ENCODE results near the gene IFI35. TPM values are rescaled to one million over a fixed set of nuclear protein-coding genes. Genes with fewer than 3 reads are reported as not detected.
"Not testable (repeated sequence)": the region's sequence is repeated elsewhere in the genome, so short reads cannot be mapped to it uniquely, and the experiment has no call there.

The IFI35 gene
- total and polyA plus RNA-seq, 2 donors = 11.4 to 34.8 TPM

GRCh38 chr17:43039646-43040045 lies 33.1 kb downstream of the IFI35 start:
- no peaks in the 10 kb centered on the region for H3K4me1 ChIP-seq (ENCODE audit: insufficient read depth)
- H3K27ac ChIP-seq (ENCODE audit: low read depth) = no peak overlapping the region
- DNase-seq (ENCODE audit: extremely low spot score) = no peak
- H3K4me3 ChIP-seq (ENCODE audit: low read depth, low read length) = no peak overlapping the region
- WGBS = 94% methylated on average over 2 of the region's 2 CpGs
- H3K36me3 ChIP-seq (ENCODE audit: insufficient read depth) = no peaks in the 10 kb centered on the region

GRCh38 chr17:43040655-43041054 lies 34.1 kb downstream of the IFI35 start:
- 83% methylated on average over 2 of the region's 2 CpGs for WGBS
- no peak for DNase-seq (ENCODE audit: extremely low spot score)
- Histone ChIP-seq H3K4me3 (ENCODE audit: low read depth, low read length) (no peak overlapping the region), H3K36me3 (ENCODE audit: insufficient read depth) (no peaks in the 10 kb centered on the region), H3K27ac (ENCODE audit: low read depth) (no peak overlapping the region), H3K4me1 (ENCODE audit: insufficient read depth) (no peaks in the 10 kb centered on the region)

- no peak for DNase-seq (ENCODE audit: extremely low spot score)
- no peaks in the 10 kb centered on the region for H3K36me3 ChIP-seq (ENCODE audit: insufficient read depth)
- H3K4me1 ChIP-seq (ENCODE audit: insufficient read depth) = no peaks in the 10 kb centered on the region
- no peak overlapping the region for H3K27ac ChIP-seq (ENCODE audit: low read depth)
- H3K4me3 ChIP-seq (ENCODE audit: low read depth, low read length) = no peak overlapping the region
- WGBS = 50% methylated on average over 5 of the region's 5 CpGs
Observed at GRCh38 chr17:43042025-43042628, 35.5 kb downstream of the IFI35 start.

GRCh38 chr17:43043307-43043706 lies 36.7 kb downstream of the IFI35 start:
- no peaks in the 10 kb centered on the region for H3K36me3 ChIP-seq (ENCODE audit: insufficient read depth)
- no peak for DNase-seq (ENCODE audit: extremely low spot score)
- no peak overlapping the region for H3K4me3 ChIP-seq (ENCODE audit: low read depth, low read length)
- H3K27ac ChIP-seq (ENCODE audit: low read depth) = no peak overlapping the region
- no peaks in the 10 kb centered on the region for H3K4me1 ChIP-seq (ENCODE audit: insufficient read depth)

- Histone ChIP-seq H3K4me1 (ENCODE audit: insufficient read depth) (no peaks in the 10 kb centered on the region), H3K4me3 (ENCODE audit: low read depth, low read length) (no peak overlapping the region), H3K27ac (ENCODE audit: low read depth) (no peak overlapping the region), H3K36me3 (ENCODE audit: insufficient read depth) (peaks cover 2% of the 10 kb centered on the region)
- 91% methylated on average over 4 of the region's 4 CpGs for WGBS
- no peak for DNase-seq (ENCODE audit: extremely low spot score)
Observed at GRCh38 chr17:43044024-43044423, 37.4 kb downstream of the IFI35 start.

GRCh38 chr17:43051969-43052368 lies 45.4 kb downstream of the IFI35 start:
- Histone ChIP-seq H3K4me3 (ENCODE audit: low read depth, low read length) (no peak overlapping the region), H3K27ac (ENCODE audit: low read depth) (no peak overlapping the region), H3K36me3 (ENCODE audit: insufficient read depth) (peaks cover 2% of the 10 kb centered on the region), H3K4me1 (ENCODE audit: insufficient read depth) (no peaks in the 10 kb centered on the region)
- DNase-seq (ENCODE audit: extremely low spot score) = no peak
- WGBS = 98% methylated on average over 1 of the region's 1 CpG

- 93% methylated on average over 7 of the region's 7 CpGs for WGBS
- H3K27ac ChIP-seq (ENCODE audit: low read depth); H3K36me3 ChIP-seq (ENCODE audit: insufficient read depth); H3K4me1 ChIP-seq (ENCODE audit: insufficient read depth); H3K4me3 ChIP-seq (ENCODE audit: low read depth, low read length); DNase-seq (ENCODE audit: extremely low spot score): not testable (repeated sequence)
Observed at GRCh38 chr17:43053008-43053407, 46.4 kb downstream of the IFI35 start.

- no peak for DNase-seq (ENCODE audit: extremely low spot score)
- Histone ChIP-seq H3K4me3 (ENCODE audit: low read depth, low read length) (no peak overlapping the region), H3K36me3 (ENCODE audit: insufficient read depth) (no peaks in the 10 kb centered on the region), H3K27ac (ENCODE audit: low read depth) (no peak overlapping the region), H3K4me1 (ENCODE audit: insufficient read depth) (no peaks in the 10 kb centered on the region)
- 95% methylated on average over 7 of the region's 7 CpGs for WGBS
Observed at GRCh38 chr17:43056051-43056450, 49.5 kb downstream of the IFI35 start.

GRCh38 chr17:43062984-43063638 lies 56.5 kb downstream of the IFI35 start:
- Histone ChIP-seq H3K4me1 (ENCODE audit: insufficient read depth) (no peaks in the 10 kb centered on the region), H3K4me3 (ENCODE audit: low read depth, low read length) (no peak overlapping the region), H3K27ac (ENCODE audit: low read depth) (no peak overlapping the region), H3K36me3 (ENCODE audit: insufficient read depth) (no peaks in the 10 kb centered on the region)
- 88% methylated on average over 10 of the region's 10 CpGs for whole genome bisulfite sequencing
- DNase-seq (ENCODE audit: extremely low spot score) = no peak

Small RNA genes lying within 50 kb of the gene (small RNA-seq; reads per million reads assigned to genes)
- not detected for gene AARSD1

Other genes starting within 250 kb of the IFI35 start
- 16.0 TPM for gene RAMP2, start 245.6 kb upstream of the IFI35 start, total RNA-seq
- 51.9 TPM for gene RAMP2, start 245.6 kb upstream of the IFI35 start, polyA plus RNA-seq
- gene VPS25, start 233.3 kb upstream of the IFI35 start, total RNA-seq = 32.6 TPM
- gene VPS25, start 233.3 kb upstream of the IFI35 start, polyA plus RNA-seq = 71.6 TPM
- 0.26 TPM for gene WNK4, start 226.2 kb upstream of the IFI35 start, total RNA-seq
- 0.23 TPM for gene WNK4, start 226.2 kb upstream of the IFI35 start, polyA plus RNA-seq
- gene COA3, start 208.1 kb upstream of the IFI35 start, total RNA-seq = 57.5 TPM
- 89.9 TPM for gene COA3, start 208.1 kb upstream of the IFI35 start, polyA plus RNA-seq
- gene CNTD1, start 207.9 kb upstream of the IFI35 start, total RNA-seq = 0.37 TPM
- 0.71 TPM for gene CNTD1, start 207.9 kb upstream of the IFI35 start, polyA plus RNA-seq
- gene BECN1, start 182.5 kb upstream of the IFI35 start, total RNA-seq = 51.4 TPM
- 82.7 TPM for gene BECN1, start 182.5 kb upstream of the IFI35 start, polyA plus RNA-seq
- 31.1 TPM for gene PSME3, start 173.4 kb upstream of the IFI35 start, total RNA-seq
- gene PSME3, start 173.4 kb upstream of the IFI35 start, polyA plus RNA-seq = 79.7 TPM
- 0.42 TPM for gene AOC2, start 162.2 kb upstream of the IFI35 start, total RNA-seq
- gene AOC2, start 162.2 kb upstream of the IFI35 start, polyA plus RNA-seq = 2.1 TPM
- 40.6 TPM for gene AOC3, start 155.6 kb upstream of the IFI35 start, total RNA-seq
- 319 TPM for gene AOC3, start 155.6 kb upstream of the IFI35 start, polyA plus RNA-seq
- gene G6PC1, start 106.0 kb upstream of the IFI35 start, total RNA-seq = not detected
- gene G6PC1, start 106.0 kb upstream of the IFI35 start, polyA plus RNA-seq = 0.15 TPM
- gene AARSD1, start 42.3 kb upstream of the IFI35 start, total RNA-seq = 20.6 TPM
- 36.2 TPM for gene AARSD1, start 42.3 kb upstream of the IFI35 start, polyA plus RNA-seq
- 6.8 TPM for gene PTGES3L, start 26.7 kb upstream of the IFI35 start, total RNA-seq
- gene PTGES3L, start 26.7 kb upstream of the IFI35 start, polyA plus RNA-seq = 18.6 TPM
- gene RUNDC1, start 26.2 kb upstream of the IFI35 start, total RNA-seq = 9.9 TPM
- 12.3 TPM for gene RUNDC1, start 26.2 kb upstream of the IFI35 start, polyA plus RNA-seq
- 1,142 TPM for gene RPL27, start 8.4 kb upstream of the IFI35 start, total RNA-seq
- gene RPL27, start 8.4 kb upstream of the IFI35 start, polyA plus RNA-seq = 3,115 TPM
- gene VAT1, start 15.6 kb downstream of the IFI35 start, total RNA-seq = 40.3 TPM
- gene VAT1, start 15.6 kb downstream of the IFI35 start, polyA plus RNA-seq = 175 TPM
- 1.6 TPM for gene RND2, start 18.4 kb downstream of the IFI35 start, total RNA-seq
- gene RND2, start 18.4 kb downstream of the IFI35 start, polyA plus RNA-seq = 1.5 TPM
- 23.3 TPM for gene BRCA1, start 118.6 kb downstream of the IFI35 start, total RNA-seq
- 3.5 TPM for gene BRCA1, start 118.6 kb downstream of the IFI35 start, polyA plus RNA-seq
- gene NBR1, start 164.4 kb downstream of the IFI35 start, total RNA-seq = 95.9 TPM
- 65.1 TPM for gene NBR1, start 164.4 kb downstream of the IFI35 start, polyA plus RNA-seq
- gene TMEM106A, start 205.1 kb downstream of the IFI35 start, total RNA-seq = 10.7 TPM
- 4.4 TPM for gene TMEM106A, start 205.1 kb downstream of the IFI35 start, polyA plus RNA-seq
- not detected for gene CCDC200, start 221.8 kb downstream of the IFI35 start, total RNA-seq
- not detected for gene CCDC200, start 221.8 kb downstream of the IFI35 start, polyA plus RNA-seq
- not detected for gene RNU2-1, start 227.2 kb downstream of the IFI35 start, total RNA-seq
- not detected for gene RNU2-1, start 227.2 kb downstream of the IFI35 start, polyA plus RNA-seq

Measured in urinary bladder (tissue), 4 donors.